ENCODE data around the gene AFF4.
"Not testable (repeated sequence)": the region's sequence is repeated elsewhere in the genome, so short reads cannot be mapped to it uniquely, and the experiment has no call there.

The AFF4 gene, protein sequence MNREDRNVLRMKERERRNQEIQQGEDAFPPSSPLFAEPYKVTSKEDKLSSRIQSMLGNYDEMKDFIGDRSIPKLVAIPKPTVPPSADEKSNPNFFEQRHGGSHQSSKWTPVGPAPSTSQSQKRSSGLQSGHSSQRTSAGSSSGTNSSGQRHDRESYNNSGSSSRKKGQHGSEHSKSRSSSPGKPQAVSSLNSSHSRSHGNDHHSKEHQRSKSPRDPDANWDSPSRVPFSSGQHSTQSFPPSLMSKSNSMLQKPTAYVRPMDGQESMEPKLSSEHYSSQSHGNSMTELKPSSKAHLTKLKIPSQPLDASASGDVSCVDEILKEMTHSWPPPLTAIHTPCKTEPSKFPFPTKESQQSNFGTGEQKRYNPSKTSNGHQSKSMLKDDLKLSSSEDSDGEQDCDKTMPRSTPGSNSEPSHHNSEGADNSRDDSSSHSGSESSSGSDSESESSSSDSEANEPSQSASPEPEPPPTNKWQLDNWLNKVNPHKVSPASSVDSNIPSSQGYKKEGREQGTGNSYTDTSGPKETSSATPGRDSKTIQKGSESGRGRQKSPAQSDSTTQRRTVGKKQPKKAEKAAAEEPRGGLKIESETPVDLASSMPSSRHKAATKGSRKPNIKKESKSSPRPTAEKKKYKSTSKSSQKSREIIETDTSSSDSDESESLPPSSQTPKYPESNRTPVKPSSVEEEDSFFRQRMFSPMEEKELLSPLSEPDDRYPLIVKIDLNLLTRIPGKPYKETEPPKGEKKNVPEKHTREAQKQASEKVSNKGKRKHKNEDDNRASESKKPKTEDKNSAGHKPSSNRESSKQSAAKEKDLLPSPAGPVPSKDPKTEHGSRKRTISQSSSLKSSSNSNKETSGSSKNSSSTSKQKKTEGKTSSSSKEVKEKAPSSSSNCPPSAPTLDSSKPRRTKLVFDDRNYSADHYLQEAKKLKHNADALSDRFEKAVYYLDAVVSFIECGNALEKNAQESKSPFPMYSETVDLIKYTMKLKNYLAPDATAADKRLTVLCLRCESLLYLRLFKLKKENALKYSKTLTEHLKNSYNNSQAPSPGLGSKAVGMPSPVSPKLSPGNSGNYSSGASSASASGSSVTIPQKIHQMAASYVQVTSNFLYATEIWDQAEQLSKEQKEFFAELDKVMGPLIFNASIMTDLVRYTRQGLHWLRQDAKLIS

DNA sequence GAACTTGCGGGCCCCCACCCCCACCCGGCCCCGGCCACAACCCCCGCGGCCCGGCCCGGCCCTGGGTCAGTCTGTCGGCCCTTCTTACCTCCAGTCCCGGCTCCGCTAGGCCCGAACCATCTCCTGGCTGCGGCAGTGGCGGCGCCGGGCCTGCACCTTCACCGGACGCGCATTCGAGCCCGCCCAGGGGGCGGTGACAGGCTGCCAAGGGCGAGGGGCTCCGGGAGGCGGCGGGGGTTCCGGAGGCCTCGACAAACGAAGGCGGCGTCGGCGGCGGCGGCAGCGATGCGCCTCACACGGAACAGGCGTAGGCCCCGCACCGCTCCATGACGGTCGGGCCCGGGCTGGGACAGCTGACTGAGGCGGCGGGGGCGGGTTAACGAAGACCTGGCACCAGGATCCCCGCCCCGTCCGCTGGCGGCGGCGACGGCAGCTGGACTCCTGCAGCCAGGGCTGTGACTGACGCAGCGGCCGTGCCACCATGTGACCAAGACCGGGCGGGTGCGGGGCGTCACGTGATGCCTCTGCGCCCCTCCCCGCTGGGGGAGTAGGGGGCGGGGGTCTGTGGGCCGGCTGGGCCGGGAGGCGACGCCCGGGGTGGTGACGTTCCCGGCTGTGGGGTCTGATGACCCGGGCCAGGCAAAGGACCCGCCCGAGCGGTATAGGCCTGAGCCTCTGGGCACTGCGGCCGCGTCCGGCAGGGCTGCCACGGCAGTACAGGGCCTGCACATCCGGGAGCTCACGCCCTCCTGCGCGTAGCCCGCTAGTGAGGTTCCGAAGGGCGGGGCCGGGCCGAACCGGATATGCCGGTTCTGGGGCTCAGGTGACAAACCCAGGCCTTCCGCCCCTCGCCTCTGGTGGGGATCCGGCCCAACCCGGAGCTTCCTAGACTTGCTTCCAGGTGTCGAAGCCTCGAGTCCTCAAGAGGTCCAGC lies at the start of gene AFF4:
Gene AFF4, minus strand, starts transcription at position 464 of the 934 bp plus-strand sequence. CDS start 26,445 bp downstream, outside the sequence.
- DNase-seq: peak; percentile 86

DNA sequence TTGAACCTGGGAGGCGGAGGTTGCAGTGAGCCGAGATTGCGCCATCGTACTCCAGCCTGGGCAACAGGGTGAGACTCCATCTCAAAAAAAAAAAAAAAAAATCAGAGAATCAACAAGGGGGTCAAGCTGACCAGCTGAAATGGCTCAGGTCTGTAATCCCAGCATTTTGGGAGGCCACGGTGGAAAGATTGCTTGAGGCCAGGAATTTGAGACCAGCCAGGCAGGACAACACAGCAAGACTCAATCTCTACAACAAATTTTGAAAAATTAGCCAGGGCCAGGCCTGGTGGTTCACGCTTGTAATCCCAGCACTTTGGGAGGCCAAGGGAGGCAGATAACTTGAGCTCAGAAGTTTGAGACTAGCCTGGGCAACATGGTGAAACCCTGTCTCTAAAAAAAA lies 45.0 kb upstream of the AFF4 start:
- not testable (repeated sequence) for DNase-seq

DNA sequence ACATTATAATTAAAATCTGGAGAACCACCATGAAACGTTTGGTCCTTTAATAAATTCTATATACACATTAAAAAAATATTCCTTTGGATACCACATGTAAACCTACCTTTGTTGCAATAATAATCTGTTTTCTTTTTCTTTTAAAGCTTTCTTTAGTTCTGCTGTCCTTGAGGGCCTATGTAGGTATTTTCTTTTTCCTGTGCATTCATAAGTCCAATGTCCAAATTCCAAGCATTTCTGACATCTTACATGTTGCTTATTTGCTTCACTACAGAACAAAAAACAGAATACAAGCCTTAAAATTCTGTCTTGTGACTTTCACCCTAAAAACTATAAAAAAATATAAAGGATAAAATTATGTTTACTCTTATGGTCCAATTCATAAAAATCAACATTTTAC lies 43.2 kb upstream of the AFF4 start:
- DNase-seq: no peak

- DNase-seq: no peak
These were observed 35.8 kb upstream of the AFF4 start for GRCh38 chr5:132999246-132999645.

DNA sequence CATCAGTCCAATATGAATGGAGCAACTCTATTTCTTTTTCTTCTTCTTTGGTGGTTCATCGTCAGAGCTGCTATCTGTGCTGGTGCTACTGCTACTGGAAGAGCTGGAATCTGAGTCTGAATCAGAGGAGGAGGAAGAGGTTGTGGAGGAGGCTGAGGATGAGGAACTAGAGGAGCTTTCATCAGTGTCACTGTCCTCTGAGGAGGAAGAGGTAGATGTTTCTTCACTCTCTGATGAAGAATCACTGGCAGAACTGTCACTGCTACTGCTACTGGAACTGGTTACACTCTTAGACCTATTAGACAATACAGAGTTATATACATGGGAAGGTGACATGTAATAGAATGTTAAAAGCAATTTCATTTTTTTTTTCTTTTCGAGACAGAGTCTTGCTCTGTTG lies 35.1 kb upstream of the AFF4 start:
- DNase-seq: no peak

DNA sequence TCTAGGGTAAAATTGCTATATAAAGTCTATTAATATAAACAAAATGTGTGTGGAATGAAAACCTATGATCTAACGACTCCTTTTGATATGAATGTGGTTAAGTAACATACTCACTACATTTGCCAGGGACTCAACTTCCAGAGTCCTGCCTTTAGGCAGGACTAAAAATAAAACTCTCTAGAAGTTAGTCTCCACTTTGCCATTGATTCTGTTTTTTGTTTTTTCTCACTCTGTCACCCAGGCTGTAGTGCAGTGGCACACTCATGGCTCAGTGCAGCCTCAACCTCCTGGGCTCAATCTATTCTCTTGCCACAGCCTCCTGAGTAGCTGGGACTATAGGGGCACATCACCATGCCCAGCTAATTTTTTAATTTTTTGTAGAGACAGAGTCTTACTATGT lies 32.9 kb upstream of the AFF4 start:
- DNase-seq: no peak

GRCh38 chr5:132987531-132988408 lies 24.3 kb upstream of the AFF4 start:
- DNase-seq: no peak

GRCh38 chr5:132982971-132983370 lies 19.5 kb upstream of the AFF4 start:
- not testable (repeated sequence) for DNase-seq

DNA sequence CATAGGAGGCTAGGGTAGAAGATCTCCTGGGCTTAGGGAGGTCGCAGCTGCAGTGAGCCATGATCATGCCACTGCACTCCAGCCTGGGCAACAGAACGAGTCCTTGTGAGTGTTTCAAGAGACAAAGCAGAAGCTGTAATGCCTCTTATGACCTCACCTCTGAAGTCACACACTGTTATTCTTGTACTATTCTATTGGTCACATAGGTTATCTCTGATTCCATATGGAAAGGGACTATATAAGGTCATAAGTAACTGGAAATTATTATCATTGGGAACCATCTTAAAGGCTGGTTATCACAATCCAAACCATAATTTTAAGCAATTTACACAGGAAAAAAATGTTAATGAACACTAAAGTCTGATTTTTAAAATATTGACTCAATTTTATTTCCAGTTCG lies 17.9 kb upstream of the AFF4 start:
- no peak for DNase-seq

DNA sequence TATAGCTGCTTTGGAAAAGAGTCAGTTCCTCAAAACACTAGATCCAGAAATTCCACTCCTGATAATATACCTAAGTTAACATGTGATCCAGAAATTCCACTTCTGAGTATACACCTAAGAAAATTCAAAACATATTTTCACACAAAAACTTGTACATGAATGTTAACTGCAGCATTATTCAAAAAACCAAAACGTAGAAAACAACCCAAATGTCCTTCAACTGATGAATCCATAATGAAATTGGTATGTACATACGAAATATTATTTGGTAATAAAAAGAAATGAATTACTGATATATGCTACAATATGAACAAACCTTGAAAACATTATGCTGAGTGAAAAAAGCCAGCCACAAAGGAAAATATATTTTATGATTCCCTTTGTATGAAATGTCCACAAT lies 16.5 kb upstream of the AFF4 start:
- no peak for DNase-seq

DNA sequence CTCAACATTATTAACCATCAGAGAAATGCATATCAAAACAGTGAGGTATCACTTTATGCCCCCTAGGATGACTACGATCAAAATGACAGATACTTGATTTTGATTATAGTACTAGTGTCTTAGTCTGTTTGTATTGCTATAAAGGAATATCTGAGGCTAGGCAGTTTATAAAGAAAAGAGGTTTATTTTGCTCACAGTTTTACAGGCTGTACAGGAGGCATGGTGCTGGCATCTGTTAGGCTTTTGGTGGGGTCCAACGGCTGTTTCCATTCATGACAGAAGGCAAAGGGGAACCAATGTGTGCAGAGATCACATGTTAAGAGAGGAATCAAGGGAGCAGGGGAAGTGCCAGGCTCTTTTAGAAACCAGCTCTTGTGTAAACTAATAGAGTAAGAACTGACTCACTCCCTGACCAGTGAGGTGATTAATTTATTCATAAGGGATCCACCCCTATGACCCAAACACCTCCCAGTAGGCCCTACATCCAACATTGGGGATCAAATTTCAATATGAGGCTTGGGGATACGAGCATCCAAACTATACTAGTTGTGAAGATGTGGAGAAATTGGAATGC lies 16.0 kb upstream of the AFF4 start:
- no peak for DNase-seq

DNA sequence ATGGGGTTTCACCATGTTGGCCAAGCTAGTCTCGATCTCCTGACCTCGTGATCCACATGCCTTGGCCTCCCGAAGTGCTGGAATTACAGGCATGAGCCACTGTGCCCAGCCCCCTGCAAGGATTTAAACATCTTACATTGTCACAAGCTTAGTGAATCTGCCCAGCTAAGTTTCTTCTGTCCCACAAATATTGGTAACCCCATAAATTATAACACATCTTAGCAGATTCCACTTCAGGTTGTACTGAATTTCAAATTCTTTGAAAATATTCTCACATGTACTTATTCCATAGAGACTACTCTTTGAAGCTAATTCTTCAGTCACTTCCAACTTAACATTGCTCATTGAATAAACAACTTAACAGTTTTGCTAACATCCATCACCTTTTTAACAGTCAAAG lies 13.4 kb upstream of the AFF4 start:
- no peak for DNase-seq

DNA sequence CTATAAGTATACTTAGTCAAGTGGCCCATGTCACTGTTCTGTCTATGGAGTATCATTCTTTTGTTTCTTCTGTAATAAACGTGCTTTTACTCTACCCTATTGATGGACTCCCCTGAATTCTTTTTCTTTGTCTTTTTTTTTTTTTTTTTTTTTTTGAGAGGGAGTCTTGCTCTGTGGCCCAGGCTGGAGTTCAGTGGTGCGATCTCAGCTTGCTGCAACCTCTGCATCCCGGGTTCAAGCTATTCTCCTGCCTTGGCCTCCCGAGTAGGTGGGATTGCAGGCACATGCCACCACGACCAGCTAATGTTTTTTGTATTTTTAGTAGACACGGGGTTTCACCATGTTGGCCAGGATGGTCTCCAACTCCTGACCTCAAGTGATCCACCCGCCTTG lies 9.0 kb upstream of the AFF4 start:
- not testable (repeated sequence) for DNase-seq

DNA sequence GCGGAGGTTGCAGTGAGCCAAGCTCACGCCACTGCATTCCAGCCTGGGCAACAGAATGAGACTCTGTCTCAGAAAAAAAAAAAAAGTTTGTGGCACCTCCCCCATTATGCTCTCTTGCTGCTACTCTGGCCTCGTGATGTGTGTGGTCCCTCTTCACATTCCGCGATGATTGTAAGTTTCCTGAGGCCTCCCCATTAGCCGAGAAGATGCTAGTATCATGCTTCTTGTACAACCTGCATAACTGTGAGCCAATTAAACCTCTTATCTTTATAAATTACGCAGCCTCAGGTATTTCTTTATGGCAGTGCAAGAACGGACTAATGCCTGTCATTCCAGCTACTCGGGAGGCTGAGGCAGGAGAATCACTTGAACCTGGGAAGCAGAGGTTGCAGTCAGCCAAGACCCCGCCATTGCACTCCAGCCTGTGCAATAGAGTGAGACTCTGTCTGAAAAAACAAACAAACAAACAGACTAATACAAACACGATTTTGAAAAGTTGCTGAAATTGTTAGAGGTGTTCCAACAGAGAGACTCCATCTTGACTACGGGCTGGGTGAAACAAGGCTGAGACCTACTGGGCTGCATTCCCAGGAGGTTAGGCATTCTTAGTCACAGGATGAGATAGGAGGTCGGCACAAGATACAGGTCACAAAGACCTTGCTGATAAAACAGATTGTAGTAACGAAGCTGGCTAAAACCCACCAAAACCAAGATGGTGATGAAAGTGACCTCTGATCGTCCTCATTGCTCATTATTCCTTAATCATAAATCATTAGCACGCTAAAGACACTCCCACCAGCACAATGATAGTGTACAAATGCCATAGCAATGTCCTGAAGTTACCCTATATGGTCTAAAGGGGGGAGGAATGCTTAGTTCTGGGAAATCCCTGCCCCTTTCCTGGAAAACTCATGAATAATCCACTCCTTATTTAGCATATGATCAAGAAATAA lies 8.3 kb upstream of the AFF4 start:
- no peak for DNase-seq

DNA sequence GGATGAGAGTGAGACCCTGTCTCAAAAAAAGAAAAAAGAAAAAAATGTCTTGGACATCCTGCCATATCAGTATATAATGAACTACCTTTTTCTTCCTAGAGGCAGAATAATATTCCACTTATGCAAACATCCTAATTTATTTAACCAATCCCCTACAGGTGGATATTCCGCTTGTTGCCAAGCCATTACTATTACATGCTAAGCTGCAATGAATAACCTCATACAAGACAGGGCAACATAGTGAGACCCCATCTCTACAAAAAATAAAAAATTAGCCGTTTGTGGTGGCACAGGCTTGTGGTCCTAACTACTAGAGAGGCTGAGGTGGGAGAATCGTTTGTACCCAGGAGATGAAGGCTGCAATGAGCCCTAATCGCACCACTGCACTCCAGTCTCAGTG lies 1.7 kb upstream of the AFF4 start:
- no peak for DNase-seq

GRCh38 chr5:132962429-132963021 lies 909 bp downstream of the AFF4 start:
- DNase-seq: peak; percentile 49

DNA sequence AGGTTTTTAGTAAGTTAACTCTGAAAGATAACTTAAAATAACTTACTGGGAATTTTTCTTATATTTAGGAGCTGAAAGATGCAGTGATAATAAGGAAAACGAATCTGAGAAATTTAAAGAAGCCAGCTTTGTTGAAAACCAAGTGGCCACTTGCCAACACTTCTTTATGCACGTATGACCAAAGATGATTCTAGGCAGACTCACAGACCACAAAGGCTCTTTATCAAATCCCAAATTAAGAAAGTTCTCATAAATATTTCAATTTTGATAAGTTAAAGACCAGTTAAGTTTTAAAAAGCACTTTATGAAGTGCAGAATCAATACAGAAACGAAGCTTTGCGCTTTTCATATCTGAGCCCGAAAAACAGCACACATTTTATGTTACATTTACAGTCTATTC lies 1.5 kb downstream of the AFF4 start:
- DNase-seq: no peak

GRCh38 chr5:132961123-132961815 lies 2.2 kb downstream of the AFF4 start:
- DNase-seq: not testable (repeated sequence)
